HFF-Myc (cell line): ENCODE data around the gene MAPK6.

Experiments
- DNase-seq: peaks from one replicate; pipeline ENCODE4 v3.0.0-alpha.2; 2011; ENCODE audit warnings: low read depth; ENCODE audit errors: extremely low read depth
- H3K4me3 ChIP-seq: replicated peaks from 2 replicates; pipeline ENCODE4 v1.5.1; 2011; ENCODE audit warnings: low read depth, mild to moderate bottlenecking, control low read depth, low read length
- CTCF ChIP-seq: IDR thresholded peaks from 2 replicates; pipeline ENCODE4 v1.5.1; 2012; ENCODE audit warnings: mild to moderate bottlenecking, low read depth, low read length, control low read depth; ENCODE audit errors: missing control alignments

MAPK6 gene

GRCh38 chr15:52060501-52060900 is 41.5 kb downstream of the MAPK6 start:
- no peak overlapping the region for H3K4me3 ChIP-seq
- no peak for DNase-seq
- no peak for TF ChIP-seq CTCF

GRCh38 chr15:52066842-52067544 is 48.0 kb downstream of the MAPK6 start:
- DNase-seq = no peak
- no peak overlapping the region for H3K4me3 ChIP-seq
- TF ChIP-seq CTCF = no peak

- TF ChIP-seq CTCF = no peak
- DNase-seq = no peak
- H3K4me3 ChIP-seq = no peak overlapping the region
Measured at GRCh38 chr15:52067545-52067926, 48.5 kb downstream of the MAPK6 start.

GRCh38 chr15:52068004-52068615 is 49.1 kb downstream of the MAPK6 start:
- no peak for TF ChIP-seq CTCF
- no peak for DNase-seq
- H3K4me3 ChIP-seq = no peak overlapping the region

GRCh38 chr15:52069559-52069958 is 50.5 kb downstream of the MAPK6 start:
- H3K4me3 ChIP-seq = no peak overlapping the region
- no peak for DNase-seq
- no peak for TF ChIP-seq CTCF

GRCh38 chr15:52071570-52071969 is 52.6 kb downstream of the MAPK6 start:
- no peak for TF ChIP-seq CTCF
- no peak for DNase-seq
- H3K4me3 ChIP-seq = no peak overlapping the region
